OCI-LY1 (cell line): Measurements from ENCODE around the gene DNAJC5G.

Experiments used
- EZH2 ChIP-seq: fragments of 200-600 bp; sonication (generic), shearing (Covaris generic); IDR thresholded peaks from 2 replicates; pipeline ENCODE4 v1.8.0; 2017; ENCODE audit warnings: borderline replicate concordance, mixed run types, mild to moderate bottlenecking, antibody characterized with exemption, low read length, moderate library complexity, mixed read lengths
- TF ChIP-seq, protein P1 (sequence below): fragments of 200-600 bp; sonication (generic), shearing (Covaris generic); IDR thresholded peaks from 2 replicates; pipeline ENCODE4 v1.5.1; 2017; ENCODE audit warnings: mild to moderate bottlenecking, antibody characterized with exemption, low read length, moderate library complexity, mixed read lengths

DNA sequence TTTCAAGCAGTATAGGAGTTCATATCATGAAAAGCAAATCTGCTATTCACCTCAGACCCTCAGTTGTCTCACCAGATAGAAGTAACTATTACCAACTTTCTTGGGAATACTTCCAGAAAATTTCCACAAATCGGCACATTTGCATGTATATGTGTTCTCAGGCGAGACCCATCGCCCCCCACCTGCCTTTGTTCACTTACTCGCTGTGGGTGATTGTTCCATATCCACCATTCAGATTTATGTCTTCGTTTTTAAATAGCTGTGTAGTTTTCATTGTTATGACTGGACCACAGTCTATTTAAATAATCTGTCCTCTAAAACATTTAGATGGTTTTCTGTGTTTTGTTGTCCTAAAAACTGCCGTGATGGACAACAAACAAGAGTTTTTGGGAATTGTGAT is 10.2 kb downstream of the DNAJC5G start:
- TF ChIP-seq EZH2, result no peak
- TF ChIP-seq, protein P1, sequence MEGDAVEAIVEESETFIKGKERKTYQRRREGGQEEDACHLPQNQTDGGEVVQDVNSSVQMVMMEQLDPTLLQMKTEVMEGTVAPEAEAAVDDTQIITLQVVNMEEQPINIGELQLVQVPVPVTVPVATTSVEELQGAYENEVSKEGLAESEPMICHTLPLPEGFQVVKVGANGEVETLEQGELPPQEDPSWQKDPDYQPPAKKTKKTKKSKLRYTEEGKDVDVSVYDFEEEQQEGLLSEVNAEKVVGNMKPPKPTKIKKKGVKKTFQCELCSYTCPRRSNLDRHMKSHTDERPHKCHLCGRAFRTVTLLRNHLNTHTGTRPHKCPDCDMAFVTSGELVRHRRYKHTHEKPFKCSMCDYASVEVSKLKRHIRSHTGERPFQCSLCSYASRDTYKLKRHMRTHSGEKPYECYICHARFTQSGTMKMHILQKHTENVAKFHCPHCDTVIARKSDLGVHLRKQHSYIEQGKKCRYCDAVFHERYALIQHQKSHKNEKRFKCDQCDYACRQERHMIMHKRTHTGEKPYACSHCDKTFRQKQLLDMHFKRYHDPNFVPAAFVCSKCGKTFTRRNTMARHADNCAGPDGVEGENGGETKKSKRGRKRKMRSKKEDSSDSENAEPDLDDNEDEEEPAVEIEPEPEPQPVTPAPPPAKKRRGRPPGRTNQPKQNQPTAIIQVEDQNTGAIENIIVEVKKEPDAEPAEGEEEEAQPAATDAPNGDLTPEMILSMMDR, result no peak
